Muscle of arm (tissue), 12 donors: Measurements from ENCODE around the gene NINL. TPM values are rescaled to one million over a fixed set of nuclear protein-coding genes. Genes with fewer than 3 reads are reported as not detected.
"Not testable (repeated sequence)": the region's sequence is repeated elsewhere in the genome, so short reads cannot be mapped to it uniquely, and the experiment has no call there.

Experiments
- DNase-seq: peaks from one replicate; pipeline ENCODE4 v3.0.0-alpha.2; 2013
- polyA plus RNA-seq, 12 donors: library from polyadenylated mRNA; unstranded; fragments of 120-200 nt; gene quantifications; one replicate each; pipeline ENCODE4 v1.2.1, GENCODE V29; 2013; ENCODE audit not compliant: insufficient read length in 12 of 12

NINL gene
- polyA plus RNA-seq, 12 donors: 10.0 to 31.5 (median 12.8) TPM; not detected in 1

DNA sequence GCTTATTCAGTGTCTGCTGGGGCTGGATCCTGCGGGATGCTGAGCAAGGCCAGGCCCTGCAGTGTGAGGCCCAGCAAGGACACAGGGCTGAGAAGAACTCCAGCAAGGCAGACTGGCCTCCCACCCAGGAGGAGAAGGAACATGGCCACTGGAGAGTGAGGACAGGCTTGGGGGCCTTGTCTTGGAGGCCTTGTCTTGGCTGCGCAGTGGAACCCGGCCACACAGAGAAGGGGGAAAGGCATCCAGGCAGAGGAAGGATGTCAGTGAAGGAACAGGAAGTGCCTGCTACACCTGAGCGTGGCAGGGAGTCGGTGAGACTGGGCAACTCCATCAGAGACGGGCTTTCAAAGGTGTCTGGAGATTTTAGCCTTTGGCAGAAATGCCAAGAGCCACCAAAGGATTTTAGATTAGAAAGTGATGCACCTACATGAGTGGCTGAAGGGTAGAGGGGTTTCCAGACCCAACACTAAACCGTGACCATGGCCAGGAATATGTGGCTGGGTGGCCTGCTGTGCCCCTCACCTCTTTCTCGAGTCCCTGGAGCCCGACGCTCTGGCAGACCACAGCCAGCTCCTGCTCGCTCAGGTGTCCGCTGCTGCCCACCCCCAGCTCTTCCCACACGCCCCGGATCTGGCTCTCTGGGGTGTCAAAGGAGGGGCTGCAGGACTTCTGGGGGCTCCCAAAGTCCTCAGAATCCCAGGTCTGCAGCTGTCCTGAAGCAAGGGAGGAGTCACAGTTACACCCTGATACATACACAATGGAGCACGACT lies 80.8 kb downstream of the NINL start:
- no peak for DNase-seq

DNA sequence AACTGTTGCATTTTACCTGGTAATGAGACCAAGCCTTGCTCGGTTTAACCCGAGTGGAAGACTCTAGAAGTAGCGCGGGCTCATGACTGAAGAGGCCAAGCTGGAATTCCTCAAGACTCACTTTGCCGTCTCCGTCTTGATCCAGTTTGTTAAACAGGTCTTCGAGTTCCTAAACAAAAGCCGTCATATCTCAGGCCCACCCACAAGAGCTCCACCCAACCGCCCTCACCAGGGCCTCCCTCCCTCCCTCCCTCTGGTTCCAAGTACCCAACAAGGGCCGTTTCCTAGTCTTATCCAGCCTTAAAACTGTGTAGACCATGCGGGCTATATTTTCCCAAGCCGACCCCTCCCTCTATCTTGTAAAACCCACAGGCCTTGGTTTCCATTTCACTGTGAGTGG lies 81.4 kb downstream of the NINL start:
- no peak for DNase-seq

DNA sequence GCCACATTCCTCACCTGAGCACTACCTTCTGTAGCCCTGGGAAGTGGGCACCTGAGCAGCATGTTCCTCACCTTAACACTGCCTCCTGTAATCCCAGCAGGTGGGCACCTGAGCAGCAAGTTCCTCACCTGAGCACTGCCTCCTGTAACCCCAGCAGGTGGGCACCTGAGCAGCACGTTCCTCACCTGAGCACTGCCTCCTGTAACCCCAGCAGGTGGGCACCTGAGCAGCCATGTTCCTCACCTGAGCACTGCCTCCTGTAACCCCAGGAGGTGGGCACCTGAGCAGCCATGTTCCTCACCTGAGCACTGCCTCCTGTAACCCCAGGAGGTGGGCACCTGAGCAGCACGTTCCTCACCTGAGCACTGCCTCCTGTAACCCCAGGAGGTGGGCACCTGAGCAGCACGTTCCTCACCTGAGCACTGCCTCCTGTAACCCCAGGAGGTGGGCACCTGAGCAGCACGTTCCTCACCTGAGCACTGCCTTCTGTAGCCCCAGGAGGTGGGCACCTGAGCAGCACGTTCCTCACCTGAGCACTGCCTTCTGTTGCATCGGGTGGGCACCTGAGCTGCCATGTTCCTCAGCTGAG lies 82.2 kb downstream of the NINL start:
- not testable (repeated sequence) for DNase-seq

DNA sequence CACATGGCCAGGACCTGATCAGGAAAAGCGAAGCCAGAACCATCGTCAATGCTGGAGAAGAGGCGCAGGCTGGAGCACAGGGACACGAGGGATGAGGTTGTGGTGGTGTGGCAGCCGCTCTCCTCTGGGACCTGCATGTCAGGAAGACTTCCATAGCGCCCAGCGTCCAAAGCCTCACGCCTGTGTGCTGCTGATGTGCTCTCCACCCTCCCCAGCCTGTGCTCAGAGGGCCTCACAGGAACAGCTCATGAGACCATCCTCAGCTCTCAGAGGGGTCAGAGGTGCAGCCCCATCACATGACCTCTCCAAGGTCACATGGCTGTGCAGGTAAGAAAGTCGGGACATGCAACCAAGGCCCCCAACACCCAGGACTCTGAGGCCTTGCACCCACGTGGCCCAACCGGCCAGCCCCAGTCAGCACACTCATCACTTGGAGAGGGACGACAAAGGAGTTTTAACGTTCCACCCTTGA lies 84.4 kb downstream of the NINL start:
- DNase-seq: no peak

DNA sequence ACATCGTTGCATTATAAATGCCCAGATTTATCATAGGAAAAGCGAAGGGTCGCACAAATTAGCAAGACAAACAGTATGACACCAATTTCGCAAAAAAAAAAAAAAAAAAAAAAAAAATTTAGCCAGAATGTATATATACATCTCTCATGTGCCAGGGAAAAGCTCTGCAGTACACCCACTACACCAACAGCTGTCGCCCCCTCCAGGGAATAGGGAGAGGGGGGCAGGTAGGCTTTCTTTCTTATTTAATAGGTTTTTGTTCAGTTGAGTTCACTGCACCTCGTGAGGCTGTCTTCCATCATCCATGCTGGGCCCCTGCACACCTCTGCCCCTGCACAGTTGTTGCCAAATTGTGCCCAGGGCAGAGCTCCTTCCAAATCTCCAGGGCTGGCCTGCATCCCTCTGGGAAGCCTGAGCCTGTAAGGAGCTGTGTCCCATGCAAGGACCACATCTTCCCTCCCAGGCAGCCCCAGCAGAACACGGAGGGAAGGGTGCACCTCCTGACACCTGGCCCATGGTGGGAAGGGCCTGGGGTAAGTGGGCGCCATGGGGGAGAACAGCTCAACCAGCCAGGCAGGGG lies 85.4 kb downstream of the NINL start:
- no peak for DNase-seq

DNA sequence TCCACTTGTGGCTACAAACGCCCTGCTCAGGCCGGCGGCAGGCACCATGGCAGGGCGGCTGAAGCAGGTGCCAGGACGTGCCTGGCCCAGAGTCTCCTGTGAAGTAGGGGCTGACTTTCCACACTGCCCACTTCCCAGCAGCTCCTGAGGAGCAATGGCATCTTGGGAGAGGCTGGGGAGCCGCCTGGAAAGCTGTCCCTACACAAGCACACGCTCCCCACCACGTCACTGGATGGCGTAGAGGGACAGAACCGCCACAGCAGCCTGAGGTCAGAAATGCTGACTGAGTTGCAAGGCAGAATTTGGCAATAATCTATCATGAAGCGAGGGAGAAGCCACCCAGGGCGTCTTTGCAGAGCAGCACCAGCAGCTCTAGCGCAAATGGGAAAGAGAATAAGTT lies 86.3 kb downstream of the NINL start:
- DNase-seq: no peak

DNA sequence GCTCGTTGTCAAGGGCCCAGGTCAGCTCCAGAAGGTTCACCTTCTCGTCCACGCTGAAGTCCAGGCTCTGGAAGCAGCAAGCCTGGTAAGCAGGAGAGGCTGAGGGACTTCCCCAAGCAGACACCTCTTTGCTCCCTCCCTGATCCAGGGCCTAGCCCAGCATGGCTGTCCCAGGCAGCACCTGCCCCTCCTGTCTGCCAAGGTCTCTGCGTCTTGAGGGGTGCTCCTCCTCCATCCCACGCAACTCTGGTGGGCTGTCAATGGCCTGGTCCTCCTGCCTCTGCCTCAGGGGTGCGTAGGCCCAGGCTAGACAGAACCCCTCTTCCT lies 87.1 kb downstream of the NINL start:
- no peak for DNase-seq

DNA sequence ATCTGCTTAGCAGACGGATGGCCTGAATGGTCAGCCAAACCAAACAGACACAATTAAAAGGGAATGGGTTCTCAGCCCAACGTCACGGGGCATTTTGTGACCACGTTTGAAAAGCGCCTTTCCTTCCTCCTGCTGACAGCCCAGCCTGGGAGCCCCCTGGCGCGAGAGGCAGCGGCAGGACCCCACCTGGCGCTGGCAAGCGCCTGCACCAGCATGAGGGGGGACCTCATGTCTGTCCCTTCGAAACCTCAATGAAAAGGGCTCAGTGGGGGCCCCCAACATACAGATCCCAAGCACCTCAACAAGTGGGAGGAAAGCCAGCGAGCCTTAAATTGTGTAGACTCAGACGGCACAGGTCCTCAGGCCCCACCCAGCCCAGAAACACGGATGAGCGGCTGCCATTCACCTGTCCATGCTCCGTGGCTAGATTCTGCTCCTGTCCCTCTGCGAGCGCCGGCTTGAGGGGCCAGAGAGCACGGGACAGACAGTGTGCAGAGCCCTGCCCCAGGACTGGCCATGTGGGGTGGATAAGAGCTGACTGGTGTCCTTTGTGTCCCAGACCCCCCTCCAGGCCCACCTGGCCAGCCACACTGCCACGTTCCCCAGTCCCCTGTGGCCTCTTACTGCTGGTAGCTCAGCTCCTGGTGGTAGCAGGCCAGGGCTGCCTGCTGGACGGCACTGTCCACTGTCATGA lies 87.6 kb downstream of the NINL start:
- DNase-seq: no peak

DNA sequence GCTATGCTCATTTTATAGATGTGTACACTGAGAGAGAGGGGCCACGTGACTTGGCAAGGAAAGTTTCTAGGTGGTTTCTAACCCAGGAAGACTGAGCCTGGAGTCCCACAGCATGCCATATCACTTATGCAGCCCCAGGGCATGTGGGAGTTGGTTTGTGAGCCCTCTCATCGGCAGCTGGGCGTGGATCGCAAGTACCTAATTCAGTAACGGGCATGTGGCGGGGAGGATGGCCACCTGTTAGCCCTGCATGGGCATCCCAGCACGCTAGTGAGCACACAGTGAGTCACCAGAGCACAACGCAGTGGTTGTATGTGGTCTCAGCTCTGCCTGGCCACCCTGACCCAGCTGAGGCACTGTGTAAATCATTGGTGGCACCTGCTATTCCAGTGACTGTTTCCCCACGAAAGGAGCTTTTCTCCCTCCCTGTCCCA lies 88.3 kb downstream of the NINL start:
- no peak for DNase-seq

DNA sequence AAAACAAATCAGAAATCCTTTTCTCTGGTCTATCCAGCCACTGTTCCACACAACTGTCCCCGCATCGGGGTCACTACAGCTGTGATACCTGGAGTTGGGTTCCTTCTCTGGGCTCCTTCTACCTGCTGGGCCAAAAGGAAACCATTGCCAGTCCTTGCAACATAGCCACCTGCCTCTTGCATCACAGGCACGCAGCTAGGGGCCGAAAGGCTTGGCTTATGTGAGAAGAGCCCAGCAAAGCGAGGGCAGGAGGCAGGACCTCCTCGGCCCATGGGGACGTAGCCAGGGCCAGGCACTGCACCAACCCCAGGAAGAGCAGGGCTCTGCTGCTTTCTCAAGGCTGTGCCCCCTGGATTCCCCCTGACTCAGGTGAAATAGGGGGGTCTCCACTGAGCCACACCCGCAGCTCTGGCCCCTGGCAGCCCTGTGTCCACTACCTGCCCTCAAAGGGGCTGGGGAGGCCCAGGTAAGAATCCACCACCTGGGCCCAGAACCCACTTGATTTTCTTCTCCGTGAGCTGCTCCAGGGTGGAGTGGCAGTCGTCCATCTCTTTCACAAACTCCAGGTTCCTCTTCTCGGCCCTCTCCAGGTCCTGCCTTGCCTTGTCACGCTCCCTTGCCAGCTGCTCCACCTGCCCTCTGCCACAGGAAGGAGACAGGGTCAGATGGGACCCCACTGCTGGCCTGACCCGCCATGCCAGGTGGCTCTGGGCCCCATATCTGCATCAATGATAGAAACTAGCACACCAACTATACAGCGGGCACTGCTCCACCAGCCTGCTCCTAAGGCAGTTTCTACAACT lies 89.0 kb downstream of the NINL start:
- no peak for DNase-seq

DNA sequence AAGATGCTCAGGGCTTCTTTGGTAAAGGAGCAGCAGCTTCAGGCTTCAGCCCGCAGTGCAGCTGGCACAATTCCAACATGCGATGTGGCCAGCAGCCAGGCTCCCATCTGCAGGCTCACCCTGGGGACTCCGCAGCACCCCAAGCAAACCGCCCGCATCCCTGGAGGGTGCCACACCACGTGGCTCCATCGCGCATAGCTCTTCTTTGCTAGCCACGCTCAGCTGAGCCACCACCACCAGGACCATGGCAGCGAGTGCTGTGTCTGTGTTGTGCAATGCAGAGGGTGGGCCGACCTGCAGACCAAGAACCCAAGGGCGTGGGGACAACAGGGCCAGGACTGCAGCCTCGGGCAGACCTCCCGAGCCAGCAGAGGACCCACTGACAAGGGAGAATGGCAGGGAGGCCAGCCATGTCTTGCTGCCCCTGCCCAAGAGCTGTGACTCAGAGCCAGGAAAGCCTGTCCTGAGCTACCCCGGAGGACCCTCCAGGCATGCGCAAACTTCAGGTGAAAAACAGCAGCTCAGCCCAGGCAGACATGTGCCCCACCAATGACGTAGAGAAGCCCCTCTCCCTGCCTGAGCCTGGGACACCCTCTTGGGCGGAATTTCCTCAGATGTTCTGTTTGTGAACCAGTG lies 90.0 kb downstream of the NINL start:
- no peak for DNase-seq

DNA sequence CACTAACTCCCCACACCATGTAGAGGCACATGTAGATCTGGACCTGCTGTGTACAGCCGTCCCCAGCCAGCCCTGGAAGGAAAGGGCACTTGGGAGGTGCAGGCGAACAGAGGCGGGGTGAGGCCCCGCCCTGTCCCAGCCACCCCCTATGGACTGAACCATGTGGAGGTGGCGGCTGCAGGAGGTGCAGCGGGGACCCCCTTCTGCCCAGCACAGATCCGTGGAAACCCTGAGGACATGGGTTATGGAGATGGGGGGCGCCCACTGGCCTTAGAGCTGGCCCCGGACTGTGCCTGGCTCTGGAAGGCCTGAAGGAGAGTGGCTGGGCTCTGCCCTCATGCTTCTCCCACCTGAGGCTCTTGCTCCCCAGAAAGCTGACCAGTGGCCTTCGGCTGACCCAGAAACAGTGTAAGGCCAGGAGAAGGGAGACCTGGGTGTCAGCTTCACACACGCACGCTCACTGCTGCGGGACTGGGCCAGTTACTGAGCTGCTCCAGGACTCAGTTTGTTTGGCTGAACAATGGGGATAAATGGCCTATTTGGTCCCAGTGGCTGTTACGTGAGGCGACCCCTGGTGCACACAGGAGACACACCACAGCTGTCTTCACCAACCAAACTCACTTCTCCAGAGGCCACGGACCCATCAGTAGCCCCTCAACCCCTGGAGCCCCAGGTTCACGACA lies 90.7 kb downstream of the NINL start:
- no peak for DNase-seq

DNA sequence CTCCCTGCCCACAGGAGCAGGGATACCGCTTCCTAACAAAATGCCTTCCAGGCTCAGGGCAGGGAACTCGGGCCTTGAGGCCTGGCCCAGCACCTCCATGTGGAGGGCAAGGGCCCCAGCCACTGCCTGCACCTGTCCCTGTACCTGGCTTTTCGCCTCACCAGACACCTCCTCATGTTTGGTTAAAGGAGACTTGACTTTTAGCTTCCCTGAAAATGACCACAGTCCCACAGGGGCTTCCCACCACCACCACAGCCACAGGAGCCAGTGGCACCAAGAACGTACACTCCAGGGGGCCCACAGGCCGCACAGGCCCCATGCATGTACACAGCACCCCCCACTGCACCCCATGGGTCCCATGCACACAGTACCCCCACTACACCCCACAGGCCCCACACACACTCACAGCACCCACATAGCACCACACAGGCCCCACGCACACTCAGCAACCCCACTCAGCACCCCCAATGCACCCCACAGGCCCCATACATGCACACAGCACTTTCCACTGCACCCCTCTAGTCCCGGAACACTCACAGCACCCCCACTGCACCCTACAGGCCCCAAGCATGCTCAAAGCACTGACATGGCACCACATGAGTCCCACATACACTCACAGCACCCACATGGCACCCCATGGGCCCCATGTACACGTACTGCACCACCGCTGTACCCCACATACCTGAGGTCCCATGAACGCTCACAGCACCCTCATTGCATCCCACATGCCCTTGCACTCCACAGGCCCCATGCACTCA lies 91.4 kb downstream of the NINL start:
- DNase-seq: no peak

DNA sequence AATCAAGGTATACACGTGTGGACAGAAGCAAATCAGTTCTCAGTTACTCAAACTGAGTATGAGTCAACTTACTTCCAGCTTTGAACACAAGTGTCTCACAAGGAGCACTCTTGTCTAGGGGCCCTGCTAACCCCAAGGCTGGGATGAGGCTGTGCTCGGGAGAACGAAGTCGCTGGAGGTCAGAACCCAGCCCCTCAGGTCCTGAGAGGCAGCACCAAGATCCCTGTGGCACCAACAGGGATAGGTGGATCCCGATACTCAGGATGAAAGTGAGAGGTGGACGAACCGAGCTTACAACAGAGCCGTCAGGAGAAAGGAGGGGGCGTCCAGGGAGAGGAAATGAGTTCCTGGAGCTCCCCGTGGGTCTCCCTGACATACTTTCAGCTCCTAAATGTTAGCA lies 92.2 kb downstream of the NINL start:
- no peak for DNase-seq

DNA sequence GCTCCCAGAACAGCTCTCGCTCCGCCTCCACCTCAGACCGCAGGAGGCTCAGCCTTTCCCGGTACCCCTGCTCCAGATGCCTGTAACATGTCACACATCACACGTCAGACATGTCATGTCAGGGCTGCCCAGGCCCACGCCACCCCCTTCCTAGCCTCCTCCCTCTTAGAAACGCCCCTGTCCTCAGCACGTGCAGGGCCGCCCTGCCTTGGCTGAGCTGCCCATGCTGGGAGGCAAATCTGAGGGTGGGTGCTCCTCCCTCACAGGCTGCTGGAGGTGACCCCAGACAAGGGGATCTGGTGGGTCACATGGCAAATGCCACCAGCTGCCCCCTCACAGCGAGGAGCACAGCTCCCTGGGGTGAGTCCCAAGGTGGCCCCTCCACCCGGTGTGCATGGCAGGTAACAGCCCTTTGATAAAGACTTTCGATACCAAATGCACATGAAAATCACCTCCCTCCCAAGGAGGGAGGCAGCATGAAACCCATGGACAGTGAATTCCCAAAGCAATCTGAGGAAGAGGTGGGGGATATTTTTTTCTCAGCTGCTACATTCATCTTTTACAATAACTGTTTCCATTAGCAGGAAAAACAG lies 93.8 kb downstream of the NINL start:
- no peak for DNase-seq

DNA sequence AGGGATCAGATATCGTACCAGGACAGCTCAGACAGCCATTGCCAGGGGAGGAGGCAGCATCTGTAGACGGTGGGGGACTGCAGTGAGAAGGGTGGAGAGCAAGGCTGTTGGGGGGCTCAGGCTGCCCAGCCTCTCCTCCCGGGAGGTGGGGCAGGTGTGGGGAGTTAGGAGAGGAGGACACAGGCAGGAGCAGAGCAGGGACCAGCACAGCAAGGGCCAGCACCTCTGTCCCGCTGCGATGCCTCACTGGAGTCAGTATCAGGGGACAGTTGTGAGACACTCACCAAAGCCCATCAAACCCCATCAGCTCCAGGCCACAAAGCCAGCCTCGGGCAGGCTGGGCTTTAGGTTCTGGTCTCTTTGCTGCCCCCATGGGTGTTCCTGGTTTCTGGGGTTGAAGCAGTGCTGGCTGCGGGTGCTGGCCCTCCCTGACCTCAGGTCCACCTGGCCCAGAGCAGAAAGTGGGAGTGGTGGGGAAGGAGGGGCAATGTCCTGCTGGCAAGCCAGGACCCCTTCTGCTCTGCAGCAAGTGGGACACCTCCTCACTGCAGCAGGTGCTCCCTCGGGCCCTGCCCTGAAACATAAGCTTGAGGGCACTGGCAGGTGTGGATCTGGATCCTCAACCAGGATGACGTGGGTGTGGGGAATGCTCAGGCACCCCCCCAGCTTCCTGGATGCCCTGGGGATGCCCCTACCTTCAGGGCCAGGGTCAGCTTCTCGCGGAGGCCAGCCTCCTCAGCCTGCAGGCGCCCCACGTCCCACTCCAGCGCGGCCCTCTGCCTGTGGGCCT lies 94.5 kb downstream of the NINL start:
- DNase-seq: no peak

DNA sequence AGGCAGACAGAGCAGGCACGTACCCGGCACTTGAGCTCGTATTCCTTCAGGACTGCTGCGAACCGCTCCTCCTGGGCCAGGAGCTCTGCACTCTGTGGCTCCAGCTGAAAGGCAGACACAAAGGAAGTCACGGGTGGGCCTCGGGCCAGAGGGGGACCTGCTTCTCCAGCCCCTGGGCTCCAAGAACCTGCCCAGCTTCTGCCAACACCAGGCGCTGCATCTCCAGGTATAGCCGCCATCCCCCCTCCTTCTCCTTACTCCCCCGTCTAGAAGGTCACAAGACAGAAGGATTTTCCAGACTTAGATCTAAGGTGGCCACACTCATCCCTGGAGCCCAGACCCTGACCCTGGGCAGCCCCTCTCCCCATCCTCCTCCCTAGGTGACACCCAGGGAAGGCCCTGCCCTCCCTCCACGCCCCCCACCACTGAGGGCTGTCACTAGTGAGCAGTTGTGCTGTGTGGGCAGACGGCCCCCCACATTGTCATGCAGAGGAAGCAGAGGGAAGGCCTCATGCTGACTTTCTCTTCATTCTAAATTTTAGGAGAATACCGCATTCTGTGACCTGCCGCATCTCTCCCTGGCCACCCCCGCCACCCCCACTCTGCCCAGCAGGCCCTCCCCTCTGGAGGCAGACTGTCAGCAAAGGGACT lies 96.0 kb downstream of the NINL start:
- no peak for DNase-seq

DNA sequence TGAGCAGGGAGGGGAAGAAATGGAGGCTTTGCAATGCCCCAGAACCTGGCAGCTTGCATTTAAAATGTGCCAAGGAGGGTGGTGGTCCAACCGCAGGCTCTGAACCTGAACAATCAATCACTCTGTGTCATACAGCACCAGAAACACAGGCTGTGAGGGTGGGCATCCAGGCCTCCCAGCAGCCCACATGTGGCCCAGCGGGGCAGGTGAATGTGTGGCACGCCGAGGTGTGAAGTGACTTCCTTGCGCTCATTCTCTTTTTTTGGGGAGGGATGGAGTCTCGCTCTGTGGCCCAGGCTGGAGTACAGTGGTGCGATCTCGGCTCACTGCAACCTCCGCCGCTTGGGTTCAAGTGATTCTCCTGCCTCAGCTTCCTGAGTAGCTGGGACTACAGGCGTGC lies 97.4 kb downstream of the NINL start:
- DNase-seq: no peak
